ENCODE data around the gene GTSE1.

The GTSE1 gene

GRCh38 chr22:46352691-46353386, 56.2 kb downstream of the GTSE1 start:
- no peak for DNase-seq

- no peak for DNase-seq
Observed at GRCh38 chr22:46353483-46354105, 56.9 kb downstream of the GTSE1 start.

- DNase-seq, result no peak
Observed at GRCh38 chr22:46354176-46354992, 57.7 kb downstream of the GTSE1 start.

- DNase-seq, result no peak
Observed at GRCh38 chr22:46354993-46355305, 58.3 kb downstream of the GTSE1 start.

GRCh38 chr22:46355369-46355995, 58.8 kb downstream of the GTSE1 start:
- peak; percentile 57 for DNase-seq

DNA sequence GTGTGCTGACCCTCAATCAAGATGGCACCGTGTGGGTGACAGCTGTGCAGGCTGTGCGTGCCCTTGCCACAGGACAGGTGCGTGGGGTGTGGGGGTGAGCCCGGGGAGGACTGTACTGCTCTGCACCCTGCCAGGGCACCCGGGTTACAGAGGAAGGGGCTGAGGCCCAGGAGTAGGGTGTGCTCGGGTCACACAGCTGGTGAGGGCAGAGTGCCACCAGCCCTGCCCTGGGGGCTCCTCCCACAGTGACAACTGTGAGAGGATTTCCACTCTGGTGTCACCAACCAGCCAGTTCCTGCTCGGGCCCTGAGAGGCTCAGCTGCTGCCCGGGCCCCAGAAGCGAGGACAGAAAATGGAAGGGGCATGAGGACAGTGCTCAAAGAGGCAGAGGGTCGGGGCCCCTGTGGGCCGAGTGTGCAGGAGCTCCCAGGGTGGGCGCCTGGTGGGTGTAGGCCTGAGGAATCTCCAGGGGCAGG, 59.4 kb downstream of the GTSE1 start:
- no peak for DNase-seq

GRCh38 chr22:46356496-46357480, 60.1 kb downstream of the GTSE1 start:
- no peak for DNase-seq

GRCh38 chr22:46357711-46358520, 61.2 kb downstream of the GTSE1 start:
- no peak for DNase-seq

DNA sequence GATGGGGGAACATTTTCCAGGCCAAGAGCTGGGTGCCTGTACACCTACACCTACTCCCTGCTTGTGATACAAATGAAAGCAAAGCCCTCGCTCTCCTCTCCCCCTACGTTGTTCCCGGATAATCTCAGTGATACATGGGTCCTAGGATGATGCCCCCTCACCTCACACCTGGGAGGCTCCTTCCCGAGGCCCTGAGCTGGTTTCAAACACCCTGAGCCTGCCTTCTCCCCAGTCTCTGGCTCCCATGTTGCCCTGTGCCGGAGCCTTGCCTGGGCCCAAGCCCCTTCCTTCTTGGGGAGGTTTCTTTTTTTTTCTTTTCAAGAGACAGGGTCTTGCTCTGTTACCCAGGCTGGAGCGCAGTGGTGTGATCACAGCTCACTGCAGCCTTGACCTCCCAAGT, 62.1 kb downstream of the GTSE1 start:
- DNase-seq, result no peak

DNA sequence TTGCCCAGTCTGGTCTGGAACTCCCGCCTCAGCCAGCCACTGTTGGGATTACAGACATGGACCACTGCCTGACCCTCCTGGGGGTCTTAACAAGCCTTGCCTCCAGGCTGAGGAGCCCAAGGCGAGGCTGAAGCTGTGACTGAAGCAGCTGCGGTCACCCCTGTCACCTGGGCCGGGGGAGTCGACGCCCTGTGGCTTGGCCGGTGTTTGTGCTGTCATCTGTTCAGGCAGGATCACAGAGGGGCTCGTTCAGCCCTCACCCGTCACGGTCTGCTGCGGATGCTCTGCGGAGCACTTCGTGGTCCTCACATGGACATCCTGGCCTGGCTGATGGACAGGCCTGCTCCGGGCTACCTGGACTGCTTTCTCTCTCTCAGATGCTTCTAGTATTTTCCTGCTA, 62.7 kb downstream of the GTSE1 start:
- DNase-seq, result no peak

- DNase-seq, result no peak
Observed at GRCh38 chr22:46360097-46360496, 63.4 kb downstream of the GTSE1 start.

DNA sequence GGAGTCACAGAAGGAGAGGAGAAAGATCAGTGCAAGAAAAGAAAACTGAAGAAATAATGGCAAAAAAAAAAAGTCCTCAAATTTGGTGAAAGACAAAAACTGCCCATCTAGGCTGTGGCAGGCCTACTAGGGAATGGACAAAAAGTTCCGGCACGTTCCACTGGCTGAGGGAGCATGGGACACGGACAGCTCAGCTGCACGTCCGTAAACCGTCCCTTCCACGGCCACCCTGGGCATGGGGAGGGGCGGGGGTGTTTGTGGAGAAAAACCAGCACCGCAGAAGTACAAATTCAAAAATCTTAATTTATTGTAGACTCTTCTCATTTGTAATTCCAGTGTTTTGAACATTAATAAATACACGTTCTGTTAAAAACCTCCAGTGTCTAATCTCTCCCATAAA, 64.2 kb downstream of the GTSE1 start:
- DNase-seq, result no peak

DNA sequence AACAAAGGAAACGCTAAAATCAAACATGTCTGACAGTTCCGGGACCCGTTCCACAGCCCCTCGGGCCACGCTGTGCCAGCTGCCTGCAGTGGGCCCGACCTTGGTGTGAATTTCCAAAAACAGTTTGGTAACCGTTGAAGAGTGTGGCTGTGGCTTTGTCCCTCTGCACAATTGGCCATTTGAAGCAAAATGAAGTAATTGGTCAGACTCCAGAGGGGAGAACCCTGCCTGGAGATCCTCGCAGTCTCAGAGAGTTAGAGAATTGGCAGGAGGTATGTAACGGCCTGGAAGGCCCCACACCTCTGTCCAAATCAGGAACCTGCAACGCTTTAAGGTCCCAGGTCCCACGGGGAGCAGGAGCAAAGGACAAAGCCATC, 65.1 kb downstream of the GTSE1 start:
- DNase-seq, result no peak

DNA sequence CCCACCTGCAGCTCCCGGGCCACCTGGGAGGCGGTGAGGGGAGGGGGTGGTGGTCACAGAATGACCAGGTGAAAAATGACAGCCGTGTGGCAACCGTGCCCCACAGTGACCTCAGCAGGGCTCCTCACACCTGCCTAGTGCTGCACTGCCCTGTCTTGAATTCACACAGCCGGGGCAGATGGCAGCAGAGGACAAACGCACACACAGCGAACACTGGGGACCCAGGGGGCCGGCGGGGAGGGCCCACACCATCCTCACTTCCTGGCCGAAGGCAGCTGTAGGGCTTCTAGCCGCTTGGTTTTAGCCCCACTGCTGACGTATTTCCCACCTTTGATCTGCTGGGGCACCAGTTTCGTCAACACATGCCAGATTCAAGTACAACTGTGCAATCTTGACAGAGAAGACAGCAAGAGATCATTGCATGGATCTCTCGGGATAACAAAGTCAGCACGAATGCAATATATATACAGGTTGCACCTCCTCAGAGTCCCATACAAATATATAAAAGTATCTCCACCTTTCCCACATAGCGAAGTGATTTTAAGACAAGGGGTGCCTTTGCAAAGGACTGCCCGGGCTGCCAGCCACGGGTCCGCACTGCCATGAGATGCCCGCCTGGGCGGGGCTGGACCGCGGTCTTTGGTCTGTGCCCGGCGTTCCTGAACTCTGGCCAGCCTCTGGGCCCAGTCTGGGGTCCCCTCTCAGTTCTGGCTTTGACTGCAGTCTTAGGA, 65.7 kb downstream of the GTSE1 start:
- DNase-seq, result no peak

DNA sequence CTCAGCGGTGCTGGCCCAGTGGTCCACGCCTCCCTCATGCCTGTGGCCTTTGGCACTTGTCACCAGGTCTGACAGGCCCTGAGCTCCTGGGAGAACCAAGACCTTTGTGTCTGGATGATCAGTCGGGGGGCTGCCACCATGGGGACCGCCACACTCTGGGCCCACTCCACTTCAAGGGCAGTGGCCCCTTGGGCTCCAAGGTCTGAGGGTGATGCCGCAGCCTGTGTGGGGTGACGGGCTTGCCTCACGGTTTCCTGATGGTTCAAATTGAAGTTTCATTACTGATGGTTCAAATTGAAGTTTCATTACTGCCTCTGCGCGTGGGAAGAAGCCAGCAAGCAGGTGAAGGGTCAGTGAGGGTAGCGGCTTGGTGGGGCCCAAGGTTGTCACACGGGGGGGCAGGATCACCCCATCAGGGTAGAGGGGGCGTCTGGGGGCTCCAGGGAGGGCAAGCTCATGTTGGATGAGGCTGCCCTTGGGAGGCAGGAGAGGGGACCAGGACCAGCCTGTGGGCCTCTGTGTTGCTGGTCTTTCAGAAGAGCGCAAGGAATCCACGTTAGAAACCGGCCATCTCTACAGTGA, 66.4 kb downstream of the GTSE1 start:
- DNase-seq, result no peak

DNA sequence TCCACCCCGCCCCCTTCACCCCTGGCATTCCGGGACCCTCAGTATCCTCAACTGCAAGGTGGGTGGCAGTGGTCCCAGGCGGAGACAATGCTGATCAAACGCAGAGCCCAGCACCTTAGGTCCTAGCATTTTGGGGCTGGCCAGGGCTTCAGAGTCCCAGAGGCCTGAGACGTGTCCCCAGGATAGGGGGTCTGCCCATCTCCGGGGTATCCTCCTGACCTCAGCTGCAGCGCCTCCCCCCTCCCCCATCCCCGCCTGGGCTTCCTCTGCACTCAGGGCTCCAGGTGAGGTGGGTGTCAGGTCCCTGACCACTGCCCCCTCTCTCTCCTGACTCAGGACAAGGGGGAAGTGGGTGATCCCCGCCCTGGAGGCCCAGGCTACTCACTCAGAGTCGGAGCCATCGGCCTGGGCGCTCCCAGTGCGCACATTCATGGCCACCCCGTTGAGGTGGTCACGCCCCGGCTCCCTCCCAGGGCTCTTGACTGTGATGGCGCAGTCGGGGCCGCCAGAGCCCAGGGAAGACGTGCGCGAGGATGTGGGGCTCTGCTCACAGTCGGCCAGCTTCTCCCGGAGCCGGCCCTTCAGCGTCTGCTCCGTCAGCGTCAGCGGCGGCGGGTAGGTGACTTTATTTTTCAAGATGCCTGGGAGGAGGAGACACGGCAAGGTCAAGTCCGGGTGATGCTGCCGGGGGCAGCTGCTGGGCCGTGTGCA, 67.1 kb downstream of the GTSE1 start:
- DNase-seq, result no peak

- DNase-seq, result no peak
Observed at GRCh38 chr22:46364341-46365165, 67.9 kb downstream of the GTSE1 start.

GRCh38 chr22:46365166-46365624, 68.5 kb downstream of the GTSE1 start:
- DNase-seq, result no peak
